Endothelial cell (in vitro differentiated cells): ENCODE data around the gene SOX5. TPM values are rescaled to one million over a fixed set of nuclear protein-coding genes. Genes with fewer than 3 reads are reported as not detected.
"Not testable (repeated sequence)": the region's sequence is repeated elsewhere in the genome, so short reads cannot be mapped to it uniquely, and the experiment has no call there.

Experiments
- DNase-seq: peaks from one replicate; pipeline ENCODE4 v3.0.0; 2021; ENCODE audit warnings: low spot score
- H3K27ac Mint-ChIP-seq: one replicate; pipeline ENCODE4 v1.8.0; 2021; ENCODE audit warnings: mixed read lengths, inconsistent platforms; ENCODE audit not compliant: unreplicated experiment
- H3K27me3 Mint-ChIP-seq: one replicate; pipeline ENCODE4 v1.8.0; 2021; ENCODE audit warnings: mild to moderate bottlenecking, moderate library complexity, mixed read lengths, inconsistent platforms; ENCODE audit not compliant: unreplicated experiment
- H3K36me3 Mint-ChIP-seq: one replicate; pipeline ENCODE4 v1.8.0; 2021; ENCODE audit warnings: mild to moderate bottlenecking, low read depth, mixed read lengths, inconsistent platforms; ENCODE audit not compliant: unreplicated experiment
- H3K4me1 Mint-ChIP-seq: one replicate; pipeline ENCODE4 v1.8.0; 2021; ENCODE audit warnings: mild to moderate bottlenecking, mixed read lengths, inconsistent platforms; ENCODE audit not compliant: unreplicated experiment
- H3K4me3 Mint-ChIP-seq: one replicate; pipeline ENCODE4 v1.8.0; 2021; ENCODE audit warnings: mild to moderate bottlenecking, mixed read lengths, inconsistent platforms; ENCODE audit not compliant: unreplicated experiment
- H3K9me3 Mint-ChIP-seq: one replicate; pipeline ENCODE4 v1.8.0; 2021; ENCODE audit warnings: mixed read lengths, inconsistent platforms; ENCODE audit not compliant: unreplicated experiment
- total RNA-seq: library from RNA; stranded (reverse); fragmentation: NEBNext Ultra II Directional; extraction: Animal tissue kit (Norgen Biotek cat#: 25700); gene quantifications from one replicate; pipeline ENCODE4 v1.2.1, GENCODE V29; 2021; ENCODE audit not compliant: unreplicated experiment
- TF ChIP-seq, protein P1 (sequence below): fragments of 200-600 bp; sonication (generic); IDR thresholded peaks from one replicate; pipeline ENCODE4 v1.5.0; 2021; ENCODE audit warnings: antibody characterized with exemption; ENCODE audit not compliant: unreplicated experiment

Gene SOX5
- total RNA-seq, 1 donor from 2014 or later = 23.1 TPM

GRCh38 chr12:23495472-23495871 lies 454.0 kb downstream of the SOX5 start:
- Mint-ChIP-seq H3K36me3 (no peaks in the 10 kb centered on the region), H3K27me3 (no peaks in the 10 kb centered on the region), H3K27ac (no peak overlapping the region), H3K4me3 (no peak overlapping the region), H3K4me1 (no peaks in the 10 kb centered on the region), H3K9me3 (no peaks in the 10 kb centered on the region)
- DNase-seq = no peak
- TF ChIP-seq, protein P1, sequence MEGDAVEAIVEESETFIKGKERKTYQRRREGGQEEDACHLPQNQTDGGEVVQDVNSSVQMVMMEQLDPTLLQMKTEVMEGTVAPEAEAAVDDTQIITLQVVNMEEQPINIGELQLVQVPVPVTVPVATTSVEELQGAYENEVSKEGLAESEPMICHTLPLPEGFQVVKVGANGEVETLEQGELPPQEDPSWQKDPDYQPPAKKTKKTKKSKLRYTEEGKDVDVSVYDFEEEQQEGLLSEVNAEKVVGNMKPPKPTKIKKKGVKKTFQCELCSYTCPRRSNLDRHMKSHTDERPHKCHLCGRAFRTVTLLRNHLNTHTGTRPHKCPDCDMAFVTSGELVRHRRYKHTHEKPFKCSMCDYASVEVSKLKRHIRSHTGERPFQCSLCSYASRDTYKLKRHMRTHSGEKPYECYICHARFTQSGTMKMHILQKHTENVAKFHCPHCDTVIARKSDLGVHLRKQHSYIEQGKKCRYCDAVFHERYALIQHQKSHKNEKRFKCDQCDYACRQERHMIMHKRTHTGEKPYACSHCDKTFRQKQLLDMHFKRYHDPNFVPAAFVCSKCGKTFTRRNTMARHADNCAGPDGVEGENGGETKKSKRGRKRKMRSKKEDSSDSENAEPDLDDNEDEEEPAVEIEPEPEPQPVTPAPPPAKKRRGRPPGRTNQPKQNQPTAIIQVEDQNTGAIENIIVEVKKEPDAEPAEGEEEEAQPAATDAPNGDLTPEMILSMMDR = no peak

DNA sequence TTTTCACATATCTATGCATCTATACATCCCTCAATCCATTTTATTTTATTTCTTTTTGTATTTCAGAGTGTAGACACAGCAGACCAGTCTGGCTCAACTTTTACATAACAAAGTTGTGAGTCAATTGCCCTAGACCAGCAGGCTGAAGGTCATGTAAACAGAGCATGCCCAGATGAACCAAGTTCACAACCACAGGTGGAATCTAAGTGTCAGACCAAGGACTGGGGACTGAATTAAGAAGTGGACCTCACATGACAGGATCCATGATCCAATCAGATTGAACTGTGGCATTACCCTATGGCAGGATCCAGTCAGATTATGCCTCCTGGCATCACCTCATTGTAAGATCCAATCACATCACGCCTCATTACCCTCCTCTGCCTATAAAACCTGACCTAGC lies 455.8 kb downstream of the SOX5 start:
- TF ChIP-seq, protein P1 = no peak
- no peak for DNase-seq
- Mint-ChIP-seq H3K36me3 (no peaks in the 10 kb centered on the region), H3K4me3 (no peak overlapping the region), H3K27me3 (no peaks in the 10 kb centered on the region), H3K4me1 (no peaks in the 10 kb centered on the region), H3K27ac (no peak overlapping the region), H3K9me3 (no peaks in the 10 kb centered on the region)

DNA sequence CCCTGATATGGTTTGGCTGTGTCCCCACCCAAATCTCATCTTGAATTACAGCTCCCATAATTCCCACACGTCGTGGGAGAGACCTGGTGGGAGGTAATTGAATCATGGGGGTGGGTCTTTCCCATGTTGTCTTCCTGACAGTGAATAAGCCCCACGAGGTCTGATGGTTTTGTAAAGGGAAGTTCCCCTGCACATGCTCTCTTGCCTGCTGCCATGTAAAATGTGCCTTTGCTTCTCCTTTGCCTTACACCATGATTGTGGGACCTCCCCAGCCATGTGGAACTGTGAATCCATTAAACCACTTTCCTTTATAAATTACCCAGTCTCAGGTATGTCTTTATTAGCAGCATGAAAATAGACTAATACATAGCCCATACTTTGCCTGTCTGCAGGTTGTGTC lies 458.4 kb downstream of the SOX5 start:
- H3K27ac Mint-ChIP-seq, H3K4me1 Mint-ChIP-seq, H3K27me3 Mint-ChIP-seq, H3K9me3 Mint-ChIP-seq, H3K4me3 Mint-ChIP-seq, DNase-seq, H3K36me3 Mint-ChIP-seq: not testable (repeated sequence)

GRCh38 chr12:23488130-23488529 lies 461.3 kb downstream of the SOX5 start:
- DNase-seq = no peak
- H3K4me3 Mint-ChIP-seq = no peak overlapping the region
- no peaks in the 10 kb centered on the region for H3K4me1 Mint-ChIP-seq
- H3K36me3 Mint-ChIP-seq = no peaks in the 10 kb centered on the region
- TF ChIP-seq, protein P1 = no peak
- H3K27ac Mint-ChIP-seq = no peak overlapping the region
- H3K27me3 Mint-ChIP-seq = no peaks in the 10 kb centered on the region
- no peaks in the 10 kb centered on the region for H3K9me3 Mint-ChIP-seq

DNA sequence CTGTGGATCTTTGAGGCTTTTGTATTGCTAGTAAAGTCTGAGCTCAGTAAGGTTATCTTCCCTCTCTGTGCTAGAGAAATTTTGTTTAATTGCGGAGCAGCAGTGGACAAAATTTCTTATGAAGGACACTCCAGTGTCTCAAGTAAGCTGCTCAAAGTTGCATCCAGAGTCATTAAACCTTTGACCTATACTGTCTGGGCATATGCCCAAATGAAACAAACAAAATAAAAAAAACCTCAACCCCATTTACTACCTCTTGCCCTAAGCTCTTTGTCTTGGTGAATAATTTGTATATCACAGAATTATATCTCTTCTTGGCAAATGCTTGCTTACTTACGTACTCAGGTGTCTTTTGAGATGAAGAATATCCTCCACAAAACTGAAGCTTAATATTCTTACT lies 465.2 kb downstream of the SOX5 start:
- no peaks in the 10 kb centered on the region for H3K4me1 Mint-ChIP-seq
- H3K36me3 Mint-ChIP-seq = no peaks in the 10 kb centered on the region
- no peaks in the 10 kb centered on the region for H3K9me3 Mint-ChIP-seq
- DNase-seq = no peak
- TF ChIP-seq, protein P1 = no peak
- no peak overlapping the region for H3K27ac Mint-ChIP-seq
- no peaks in the 10 kb centered on the region for H3K27me3 Mint-ChIP-seq
- H3K4me3 Mint-ChIP-seq = no peak overlapping the region

DNA sequence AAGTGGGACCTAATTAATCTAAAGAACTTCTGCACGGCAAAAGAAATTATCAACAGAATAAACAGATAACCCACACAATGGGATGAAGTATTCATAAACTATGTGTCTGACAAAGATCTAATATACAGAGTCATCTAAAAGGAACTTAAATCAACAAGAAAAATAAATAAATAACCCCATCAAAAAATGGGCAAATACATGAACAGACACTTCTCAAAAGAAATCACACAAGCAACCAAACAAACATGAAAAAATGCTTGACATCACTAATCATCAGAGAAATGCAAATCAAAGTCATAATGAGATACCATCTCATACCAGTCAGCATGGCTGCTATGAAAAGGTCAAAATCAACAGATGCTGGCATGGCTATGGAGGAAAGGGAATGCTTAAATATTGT lies 466.9 kb downstream of the SOX5 start:
- Mint-ChIP-seq H3K4me1 (no peaks in the 10 kb centered on the region), H3K27me3 (no peaks in the 10 kb centered on the region), H3K4me3 (no peak overlapping the region), H3K36me3 (no peaks in the 10 kb centered on the region), H3K27ac (no peak overlapping the region), H3K9me3 (no peaks in the 10 kb centered on the region)
- TF ChIP-seq, protein P1 = no peak
- no peak for DNase-seq
